Measurements from ENCODE around the gene ABLIM3. TPM values are rescaled to one million over a fixed set of nuclear protein-coding genes. Genes with fewer than 3 reads are reported as not detected.

Gene ABLIM3
- total and polyA plus RNA-seq, 2 of the 13 experiments (the other 11 are each of a cell fraction or from before 2014, with no cell fraction given) = 0.53 to 6.3 TPM

GRCh38 chr5:149141224-149141956, at the start of gene ABLIM3 (continued):
- TF ChIP-seq ZBTB38 (CRISPR knock-in tag; IDR thresholded peaks at IDR 0.05) (peak; percentile 45; the same call in 1 of the 2 replicates), KAT8 (CRISPR knock-in tag; IDR thresholded peaks at IDR 0.05) (peak; percentile 35; the same call in 1 of the 2 replicates), KAT7 (CRISPR knock-in tag; IDR thresholded peaks at IDR 0.05; ENCODE audit: borderline replicate concordance) (no peak), ZNF251 (CRISPR knock-in tag; IDR thresholded peaks at IDR 0.05) (no peak), ELF3 (CRISPR knock-in tag; IDR thresholded peaks at IDR 0.05) (peak; percentile 27; the same call in 1 of the 2 replicates), SNAPC2 (CRISPR knock-in tag; IDR thresholded peaks at IDR 0.05) (peak; percentile 67; the same call in 1 of the 2 replicates), IRF2 (CRISPR knock-in tag; IDR thresholded peaks at IDR 0.05) (peak; percentile 45; the same call in 1 of the 2 replicates), ZFP62 (CRISPR knock-in tag; IDR thresholded peaks at IDR 0.05) (0 out of 2 replicates have a peak, but pooled peaks have one; percentile 42), MAZ (IDR thresholded peaks at IDR 0.05; ENCODE audit: borderline replicate concordance, low read depth, low read length) (no peak), MAZ (CRISPR knock-in tag; IDR thresholded peaks at IDR 0.05; ENCODE audit: low read depth) (peak; percentile 45; the same call in 1 of the 2 replicates), ZNF256 (CRISPR knock-in tag; conservative IDR thresholded peaks at IDR 0.05) (0 out of 2 replicates have a peak, but pooled peaks have one; percentile 45), AGO2 (optimal IDR thresholded peaks at IDR 0.05; ENCODE audit: low read depth, low read length) (no peak), SP5 (CRISPR knock-in tag; IDR thresholded peaks at IDR 0.05; ENCODE audit: borderline replicate concordance, low read depth) (peak; percentile 59; the same call in 1 of the 2 replicates), ZNF282 (IDR thresholded peaks at IDR 0.05; ENCODE audit: partially characterized antibody) (no peak)
- TF ChIP-seq, protein P1, sequence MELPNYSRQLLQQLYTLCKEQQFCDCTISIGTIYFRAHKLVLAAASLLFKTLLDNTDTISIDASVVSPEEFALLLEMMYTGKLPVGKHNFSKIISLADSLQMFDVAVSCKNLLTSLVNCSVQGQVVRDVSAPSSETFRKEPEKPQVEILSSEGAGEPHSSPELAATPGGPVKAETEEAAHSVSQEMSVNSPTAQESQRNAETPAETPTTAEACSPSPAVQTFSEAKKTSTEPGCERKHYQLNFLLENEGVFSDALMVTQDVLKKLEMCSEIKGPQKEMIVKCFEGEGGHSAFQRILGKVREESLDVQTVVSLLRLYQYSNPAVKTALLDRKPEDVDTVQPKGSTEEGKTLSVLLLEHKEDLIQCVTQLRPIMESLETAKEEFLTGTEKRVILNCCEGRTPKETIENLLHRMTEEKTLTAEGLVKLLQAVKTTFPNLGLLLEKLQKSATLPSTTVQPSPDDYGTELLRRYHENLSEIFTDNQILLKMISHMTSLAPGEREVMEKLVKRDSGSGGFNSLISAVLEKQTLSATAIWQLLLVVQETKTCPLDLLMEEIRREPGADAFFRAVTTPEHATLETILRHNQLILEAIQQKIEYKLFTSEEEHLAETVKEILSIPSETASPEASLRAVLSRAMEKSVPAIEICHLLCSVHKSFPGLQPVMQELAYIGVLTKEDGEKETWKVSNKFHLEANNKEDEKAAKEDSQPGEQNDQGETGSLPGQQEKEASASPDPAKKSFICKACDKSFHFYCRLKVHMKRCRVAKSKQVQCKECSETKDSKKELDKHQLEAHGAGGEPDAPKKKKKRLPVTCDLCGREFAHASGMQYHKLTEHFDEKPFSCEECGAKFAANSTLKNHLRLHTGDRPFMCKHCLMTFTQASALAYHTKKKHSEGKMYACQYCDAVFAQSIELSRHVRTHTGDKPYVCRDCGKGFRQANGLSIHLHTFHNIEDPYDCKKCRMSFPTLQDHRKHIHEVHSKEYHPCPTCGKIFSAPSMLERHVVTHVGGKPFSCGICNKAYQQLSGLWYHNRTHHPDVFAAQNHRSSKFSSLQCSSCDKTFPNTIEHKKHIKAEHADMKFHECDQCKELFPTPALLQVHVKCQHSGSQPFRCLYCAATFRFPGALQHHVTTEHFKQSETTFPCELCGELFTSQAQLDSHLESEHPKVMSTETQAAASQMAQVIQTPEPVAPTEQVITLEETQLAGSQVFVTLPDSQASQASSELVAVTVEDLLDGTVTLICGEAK (IDR thresholded peaks at IDR 0.05) = no peak
- TF ChIP-seq, protein P1 (CRISPR knock-in tag; IDR thresholded peaks at IDR 0.05) = peak; percentile 62; the same call in 1 of the 2 replicates
- TF ChIP-seq, protein P2, sequence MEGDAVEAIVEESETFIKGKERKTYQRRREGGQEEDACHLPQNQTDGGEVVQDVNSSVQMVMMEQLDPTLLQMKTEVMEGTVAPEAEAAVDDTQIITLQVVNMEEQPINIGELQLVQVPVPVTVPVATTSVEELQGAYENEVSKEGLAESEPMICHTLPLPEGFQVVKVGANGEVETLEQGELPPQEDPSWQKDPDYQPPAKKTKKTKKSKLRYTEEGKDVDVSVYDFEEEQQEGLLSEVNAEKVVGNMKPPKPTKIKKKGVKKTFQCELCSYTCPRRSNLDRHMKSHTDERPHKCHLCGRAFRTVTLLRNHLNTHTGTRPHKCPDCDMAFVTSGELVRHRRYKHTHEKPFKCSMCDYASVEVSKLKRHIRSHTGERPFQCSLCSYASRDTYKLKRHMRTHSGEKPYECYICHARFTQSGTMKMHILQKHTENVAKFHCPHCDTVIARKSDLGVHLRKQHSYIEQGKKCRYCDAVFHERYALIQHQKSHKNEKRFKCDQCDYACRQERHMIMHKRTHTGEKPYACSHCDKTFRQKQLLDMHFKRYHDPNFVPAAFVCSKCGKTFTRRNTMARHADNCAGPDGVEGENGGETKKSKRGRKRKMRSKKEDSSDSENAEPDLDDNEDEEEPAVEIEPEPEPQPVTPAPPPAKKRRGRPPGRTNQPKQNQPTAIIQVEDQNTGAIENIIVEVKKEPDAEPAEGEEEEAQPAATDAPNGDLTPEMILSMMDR (CRISPR knock-in tag; IDR thresholded peaks at IDR 0.05) = peak; percentile 87
- TF ChIP-seq, protein P3, sequence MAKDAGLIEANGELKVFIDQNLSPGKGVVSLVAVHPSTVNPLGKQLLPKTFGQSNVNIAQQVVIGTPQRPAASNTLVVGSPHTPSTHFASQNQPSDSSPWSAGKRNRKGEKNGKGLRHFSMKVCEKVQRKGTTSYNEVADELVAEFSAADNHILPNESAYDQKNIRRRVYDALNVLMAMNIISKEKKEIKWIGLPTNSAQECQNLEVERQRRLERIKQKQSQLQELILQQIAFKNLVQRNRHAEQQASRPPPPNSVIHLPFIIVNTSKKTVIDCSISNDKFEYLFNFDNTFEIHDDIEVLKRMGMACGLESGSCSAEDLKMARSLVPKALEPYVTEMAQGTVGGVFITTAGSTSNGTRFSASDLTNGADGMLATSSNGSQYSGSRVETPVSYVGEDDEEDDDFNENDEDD (CRISPR knock-in tag; IDR thresholded peaks at IDR 0.05; ENCODE audit: borderline replicate concordance) = peak; percentile 75; the same call in 1 of the 2 replicates
